Astrocyte (in vitro differentiated cells and primary cell): ENCODE measurements around the gene GH1.

Source experiments
- CTCF ChIP-seq: IDR thresholded peaks from 2 replicates; pipeline ENCODE4 v1.5.1; 2011; ENCODE audit warnings: low read depth, mild to moderate bottlenecking, inconsistent platforms, low read length, moderate library complexity; ENCODE audit not compliant: insufficient read depth
- EZH2 ChIP-seq: IDR thresholded peaks from 2 replicates; pipeline ENCODE4 v1.6.1; 2012; ENCODE audit warnings: mild to moderate bottlenecking, low read length, inconsistent platforms; ENCODE audit not compliant: insufficient read depth

GRCh38 chr17:63919311-63919723, 678 bp upstream of the GH1 start:
- TF ChIP-seq CTCF (peak; percentile 91), EZH2 (no peak)
